Karpas-422 (cell line): ENCODE data around the gene MAST3. TPM values are rescaled to one million over a fixed set of nuclear protein-coding genes. Genes with fewer than 3 reads are reported as not detected.

Experiments used
- DNase-seq: peaks from one replicate; pipeline ENCODE4 v3.0.0-alpha.2; 2015
- H2AFZ ChIP-seq: fragments of 200-600 bp; sonication (generic); 2 replicates; pipeline ENCODE4 v1.6.1; 2014; ENCODE audit warnings: antibody characterized with exemption, low read length, mixed read lengths
- H3K27ac ChIP-seq: fragments of 200-600 bp; sonication (generic); 2 replicates; pipeline ENCODE4 v1.5.1; 2014; ENCODE audit warnings: mild to moderate bottlenecking, low read length, moderate library complexity
- H3K27me3 ChIP-seq: fragments of 200-600 bp; sonication (generic); 2 replicates; pipeline ENCODE4 v1.6.1; 2014; ENCODE audit warnings: low read length, mixed read lengths
- H3K36me3 ChIP-seq: fragments of 200-600 bp; sonication (generic); 2 replicates; pipeline ENCODE4 v1.6.1; 2014; ENCODE audit warnings: low read length, mixed read lengths; ENCODE audit not compliant: insufficient read depth
- H3K4me1 ChIP-seq: fragments of 200-600 bp; sonication (generic); 2 replicates; pipeline ENCODE4 v1.6.1; 2014; ENCODE audit warnings: mild to moderate bottlenecking, low read length, mixed read lengths
- H3K4me2 ChIP-seq: fragments of 200-600 bp; sonication (generic); 2 replicates; pipeline ENCODE4 v1.6.1; 2014; ENCODE audit warnings: low read length, low read depth, mild to moderate bottlenecking; ENCODE audit not compliant: poor library complexity, severe bottlenecking
- H3K4me3 ChIP-seq: fragments of 200-600 bp; sonication (generic); 2 replicates; pipeline ENCODE4 v1.5.1; 2014; ENCODE audit warnings: mild to moderate bottlenecking, antibody characterized with exemption, low read length, mixed read lengths
- H3K79me2 ChIP-seq: fragments of 200-600 bp; sonication (generic); 2 replicates; pipeline ENCODE4 v1.6.1; 2014; ENCODE audit warnings: mild to moderate bottlenecking, low read length, mixed read lengths
- H3K9ac ChIP-seq: fragments of 200-600 bp; sonication (generic); 2 replicates; pipeline ENCODE4 v1.6.0; 2014; ENCODE audit warnings: low read length
- H3K9me2 ChIP-seq: fragments of 200-600 bp; sonication (generic), shearing (Covaris generic); replicated peaks from 2 replicates; pipeline ENCODE4 v1.6.0; 2014; ENCODE audit warnings: mild to moderate bottlenecking, low read length, moderate library complexity; ENCODE audit not compliant: insufficient read depth
- H3K9me3 ChIP-seq: fragments of 300-700, 200-600 bp; sonication (generic); 2 replicates; pipeline ENCODE4 v1.6.1; 2014; ENCODE audit warnings: low read length, mixed read lengths
- H4K20me1 ChIP-seq: fragments of 200-600 bp; sonication (generic); 2 replicates; pipeline ENCODE4 v1.6.1; 2014; ENCODE audit warnings: mild to moderate bottlenecking, antibody characterized with exemption, low read length, low read depth; ENCODE audit not compliant: insufficient read depth
- total RNA-seq: library from RNA; depleted of rRNA; stranded (reverse); fragments of >200 nt; shearing (Covaris generic); gene quantifications from 2 replicates; pipeline ENCODE4 v1.2.3, GENCODE V29; 2014; ENCODE audit warnings: low replicate concordance

Gene MAST3
- total RNA-seq, 1 experiment from 2014 or later = 7.7 TPM

GRCh38 chr19:18059902-18060301 is 37.7 kb upstream of the MAST3 start:
- no peak for DNase-seq
- H3K4me3 ChIP-seq = no peak overlapping the region
- H3K27ac ChIP-seq = no peak overlapping the region
- no peaks in the 10 kb centered on the region for H3K79me2 ChIP-seq
- H3K4me2 ChIP-seq = no peak overlapping the region
- no peaks in the 10 kb centered on the region for H3K27me3 ChIP-seq
- H3K9ac ChIP-seq = no peak overlapping the region
- no peaks in the 10 kb centered on the region for H3K36me3 ChIP-seq
- H4K20me1 ChIP-seq = no peaks in the 10 kb centered on the region
- H2AFZ ChIP-seq = no peak overlapping the region
- peaks cover 16% of the 10 kb centered on the region for H3K4me1 ChIP-seq
- H3K9me2 ChIP-seq = no peaks in the 10 kb centered on the region
- H3K9me3 ChIP-seq = no peaks in the 10 kb centered on the region

GRCh38 chr19:18060472-18060871 is 37.1 kb upstream of the MAST3 start:
- H3K9me3 ChIP-seq = no peaks in the 10 kb centered on the region
- no peak overlapping the region for H3K4me2 ChIP-seq
- H2AFZ ChIP-seq = no peak overlapping the region
- no peaks in the 10 kb centered on the region for H3K27me3 ChIP-seq
- H3K9me2 ChIP-seq = no peaks in the 10 kb centered on the region
- H3K4me3 ChIP-seq = no peak overlapping the region
- no peak for DNase-seq
- no peaks in the 10 kb centered on the region for H3K36me3 ChIP-seq
- H3K4me1 ChIP-seq = peaks cover 16% of the 10 kb centered on the region
- no peak overlapping the region for H3K27ac ChIP-seq
- no peaks in the 10 kb centered on the region for H3K79me2 ChIP-seq
- no peak overlapping the region for H3K9ac ChIP-seq
- H4K20me1 ChIP-seq = no peaks in the 10 kb centered on the region

GRCh38 chr19:18062028-18062427 is 35.5 kb upstream of the MAST3 start:
- peaks cover 16% of the 10 kb centered on the region for H3K4me1 ChIP-seq
- no peak overlapping the region for H3K9ac ChIP-seq
- no peaks in the 10 kb centered on the region for H3K9me2 ChIP-seq
- no peak for DNase-seq
- H3K27me3 ChIP-seq = no peaks in the 10 kb centered on the region
- H2AFZ ChIP-seq = no peak overlapping the region
- H3K36me3 ChIP-seq = no peaks in the 10 kb centered on the region
- H3K9me3 ChIP-seq = no peaks in the 10 kb centered on the region
- no peak overlapping the region for H3K4me2 ChIP-seq
- no peaks in the 10 kb centered on the region for H4K20me1 ChIP-seq
- no peak overlapping the region for H3K27ac ChIP-seq
- no peak overlapping the region for H3K4me3 ChIP-seq
- no peaks in the 10 kb centered on the region for H3K79me2 ChIP-seq

- no peaks in the 10 kb centered on the region for H3K79me2 ChIP-seq
- no peak overlapping the region for H3K9ac ChIP-seq
- no peaks in the 10 kb centered on the region for H3K27me3 ChIP-seq
- DNase-seq = peak; percentile 65
- H4K20me1 ChIP-seq = no peaks in the 10 kb centered on the region
- H2AFZ ChIP-seq = no peak overlapping the region
- no peak overlapping the region for H3K4me3 ChIP-seq
- no peak overlapping the region for H3K4me2 ChIP-seq
- peaks cover 12% of the 10 kb centered on the region for H3K4me1 ChIP-seq
- no peaks in the 10 kb centered on the region for H3K9me2 ChIP-seq
- no peaks in the 10 kb centered on the region for H3K36me3 ChIP-seq
- no peaks in the 10 kb centered on the region for H3K9me3 ChIP-seq
- no peak overlapping the region for H3K27ac ChIP-seq
Observed at GRCh38 chr19:18063463-18063862, 34.1 kb upstream of the MAST3 start.

- no peaks in the 10 kb centered on the region for H3K9me3 ChIP-seq
- H3K4me3 ChIP-seq = no peak overlapping the region
- H3K9ac ChIP-seq = no peak overlapping the region
- DNase-seq = no peak
- H2AFZ ChIP-seq = no peak overlapping the region
- no peaks in the 10 kb centered on the region for H3K27me3 ChIP-seq
- H3K4me1 ChIP-seq = peaks cover 7% of the 10 kb centered on the region
- no peak overlapping the region for H3K4me2 ChIP-seq
- H4K20me1 ChIP-seq = no peaks in the 10 kb centered on the region
- H3K79me2 ChIP-seq = no peaks in the 10 kb centered on the region
- no peak overlapping the region for H3K27ac ChIP-seq
- no peaks in the 10 kb centered on the region for H3K36me3 ChIP-seq
- H3K9me2 ChIP-seq = no peaks in the 10 kb centered on the region
Observed at GRCh38 chr19:18065173-18065495, 32.4 kb upstream of the MAST3 start.

- Histone ChIP-seq H3K36me3 (no peaks in the 10 kb centered on the region), H3K9me2 (no peaks in the 10 kb centered on the region), H3K4me3 (no peak overlapping the region), H3K9ac (no peak overlapping the region), H3K79me2 (no peaks in the 10 kb centered on the region), H3K27me3 (no peaks in the 10 kb centered on the region), H3K4me2 (no peak overlapping the region), H3K27ac (no peak overlapping the region), H3K4me1 (no peaks in the 10 kb centered on the region), H3K9me3 (no peaks in the 10 kb centered on the region), H4K20me1 (no peaks in the 10 kb centered on the region), H2AFZ (no peak overlapping the region)
- no peak for DNase-seq
Observed at GRCh38 chr19:18068395-18068794, 29.2 kb upstream of the MAST3 start.

GRCh38 chr19:18069383-18069782 is 28.2 kb upstream of the MAST3 start:
- DNase-seq = no peak
- Histone ChIP-seq H3K9me2 (no peaks in the 10 kb centered on the region), H4K20me1 (no peaks in the 10 kb centered on the region), H3K4me3 (no peak overlapping the region), H3K79me2 (no peaks in the 10 kb centered on the region), H3K27me3 (no peaks in the 10 kb centered on the region), H3K4me2 (no peak overlapping the region), H3K4me1 (no peaks in the 10 kb centered on the region), H3K36me3 (no peaks in the 10 kb centered on the region), H3K9me3 (no peaks in the 10 kb centered on the region), H3K9ac (no peak overlapping the region), H2AFZ (no peak overlapping the region), H3K27ac (no peak overlapping the region)

- Histone ChIP-seq H3K27me3 (no peaks in the 10 kb centered on the region), H3K4me1 (no peaks in the 10 kb centered on the region), H3K4me3 (no peak overlapping the region), H3K9me2 (no peaks in the 10 kb centered on the region), H3K36me3 (no peaks in the 10 kb centered on the region), H3K79me2 (no peaks in the 10 kb centered on the region), H3K4me2 (no peak overlapping the region), H3K9me3 (no peaks in the 10 kb centered on the region), H3K27ac (no peak overlapping the region), H4K20me1 (no peaks in the 10 kb centered on the region), H2AFZ (no peak overlapping the region), H3K9ac (no peak overlapping the region)
- DNase-seq = no peak
Observed at GRCh38 chr19:18070181-18070580, 27.4 kb upstream of the MAST3 start.

GRCh38 chr19:18072335-18072734 is 25.2 kb upstream of the MAST3 start:
- Histone ChIP-seq H3K9me2 (no peaks in the 10 kb centered on the region), H3K9me3 (no peaks in the 10 kb centered on the region), H3K27ac (no peak overlapping the region), H4K20me1 (no peaks in the 10 kb centered on the region), H3K4me1 (no peaks in the 10 kb centered on the region), H2AFZ (no peak overlapping the region), H3K4me2 (no peak overlapping the region), H3K4me3 (no peak overlapping the region), H3K36me3 (no peaks in the 10 kb centered on the region), H3K9ac (no peak overlapping the region), H3K79me2 (no peaks in the 10 kb centered on the region), H3K27me3 (no peaks in the 10 kb centered on the region)
- DNase-seq = no peak
